GM18951 (cell line): ENCODE data around the gene CCDC47.

Experiments
- POLR2A ChIP-seq: IDR thresholded peaks from 4 replicates; pipeline ENCODE4 v1.6.1; 2011; ENCODE audit warnings: mild to moderate bottlenecking; ENCODE audit not compliant: insufficient read length, insufficient read depth; ENCODE audit errors: extremely low read depth
- in situ Hi-C: fragments of 300-500 bp; cut with MboI; formaldehyde crosslinking; loops from one replicate; pipeline ENCODE4 v1.12.0; 2022; ENCODE audit warnings: low sequenced_read_pairs, mixed read lengths, inconsistent platforms; ENCODE audit not compliant: unreplicated experiment

Gene CCDC47

GRCh38 chr17:63772801-63773271 lies 561 bp downstream of the CCDC47 start:
- TF ChIP-seq POLR2A: no peak
- in situ Hi-C loops: no loop called here

DNA sequence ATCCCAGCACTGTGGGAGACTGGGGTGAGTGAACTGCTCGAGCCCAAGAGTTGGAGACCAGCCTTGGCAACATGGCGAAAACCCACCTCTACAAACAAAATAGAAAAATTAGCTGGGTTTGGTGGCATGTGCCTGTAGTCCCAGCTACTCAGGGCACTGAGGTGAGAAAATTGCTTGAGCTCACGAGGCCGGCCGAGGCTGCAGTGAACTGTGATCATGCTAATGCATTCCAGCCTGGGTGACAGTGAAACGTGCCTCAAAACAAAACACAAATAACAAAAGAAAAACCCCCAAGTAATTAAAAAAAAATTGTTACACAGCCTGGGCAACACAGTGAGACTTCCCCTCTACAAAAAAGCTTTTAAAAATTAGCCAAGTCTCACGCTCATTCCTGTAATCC lies 5.0 kb downstream of the CCDC47 start:
- in situ Hi-C loops: no loop called here
- no peak for TF ChIP-seq POLR2A

DNA sequence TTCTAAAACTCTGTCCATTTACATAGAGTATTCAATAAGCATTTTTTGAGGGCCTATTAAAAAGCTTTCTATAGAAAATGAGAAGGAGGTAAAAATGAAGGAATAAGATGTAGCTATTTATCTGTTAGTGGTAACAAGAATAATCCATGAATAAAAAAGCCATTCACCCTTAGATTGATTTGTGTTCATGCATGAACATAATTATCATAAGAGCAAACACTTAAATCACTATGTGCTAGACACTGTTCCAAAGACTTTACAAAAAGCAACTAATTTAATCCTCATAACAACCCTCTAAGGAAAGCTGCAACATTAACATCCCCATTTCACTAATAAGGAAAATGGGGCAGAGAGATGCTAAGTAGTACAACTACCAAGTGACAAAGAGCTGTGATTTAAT lies 6.6 kb downstream of the CCDC47 start:
- in situ Hi-C loops: no loop called here
- no peak for TF ChIP-seq POLR2A

DNA sequence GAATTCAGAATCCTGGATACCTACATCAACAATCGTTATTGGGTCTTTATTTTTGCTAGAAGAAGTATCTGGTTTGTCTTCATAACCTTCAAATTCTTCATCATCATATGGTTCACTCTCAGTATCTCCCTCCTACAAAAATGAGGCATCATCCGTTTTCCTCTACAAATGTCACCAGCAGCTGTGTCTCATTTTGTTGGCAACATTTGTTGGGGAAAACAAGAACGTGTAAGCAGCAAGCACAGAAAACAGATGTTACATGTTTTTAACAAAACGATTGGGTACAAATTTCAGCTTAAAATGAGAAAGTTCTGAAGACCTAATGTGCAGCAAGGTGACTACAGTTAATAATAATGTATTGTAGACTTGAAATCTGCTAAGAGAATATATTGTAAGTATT lies 8.7 kb downstream of the CCDC47 start:
- TF ChIP-seq POLR2A: no peak
- in situ Hi-C loops: no loop called here

DNA sequence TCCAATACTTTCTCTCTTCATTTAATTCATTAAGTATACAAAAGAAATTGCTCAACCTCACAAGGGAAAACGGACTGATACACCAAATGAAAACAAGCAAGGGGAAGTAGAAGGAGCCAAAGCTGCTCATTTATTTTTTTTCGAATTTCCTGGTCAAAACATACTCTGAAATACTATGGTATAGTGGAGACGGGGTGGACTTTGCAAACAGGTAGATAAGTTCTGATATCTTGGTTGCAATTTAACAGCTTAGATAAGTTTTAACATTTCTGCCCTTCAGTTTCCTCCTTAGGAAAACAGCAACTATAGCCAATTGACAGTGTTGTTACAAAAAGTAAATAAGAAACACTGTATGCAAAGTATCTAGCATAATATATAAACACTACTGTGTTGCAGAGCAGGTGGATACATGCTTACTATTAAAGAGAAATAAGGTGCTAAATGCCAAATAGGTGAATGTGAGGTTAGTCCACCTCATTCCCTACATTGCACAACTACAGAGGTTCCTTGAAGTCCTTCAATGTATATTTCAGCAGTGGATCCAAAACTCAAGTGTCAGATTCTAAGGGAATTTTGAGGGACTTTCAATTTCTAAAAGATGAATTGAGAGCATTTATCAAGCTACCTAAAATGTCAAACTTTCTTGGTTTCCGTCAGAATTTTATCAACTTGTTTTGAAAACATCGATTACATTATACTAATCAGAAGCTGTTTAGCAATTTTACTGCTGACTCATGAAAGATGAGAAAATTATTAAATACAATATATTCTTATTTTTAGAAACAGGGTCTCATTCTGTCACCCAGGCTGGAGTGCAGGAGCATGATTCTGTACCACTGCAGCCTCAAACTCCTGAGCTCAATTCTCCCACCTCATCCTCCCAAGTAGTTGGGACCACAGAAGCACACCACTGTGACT lies 11.0 kb downstream of the CCDC47 start:
- in situ Hi-C loops: no loop called here
- TF ChIP-seq POLR2A: no peak

GRCh38 chr17:63760771-63761539 lies 12.4 kb downstream of the CCDC47 start:
- in situ Hi-C loops: no loop called here
- no peak for TF ChIP-seq POLR2A

GRCh38 chr17:63758428-63758827 lies 15.0 kb downstream of the CCDC47 start:
- TF ChIP-seq POLR2A: no peak
- in situ Hi-C loops: no loop called here

DNA sequence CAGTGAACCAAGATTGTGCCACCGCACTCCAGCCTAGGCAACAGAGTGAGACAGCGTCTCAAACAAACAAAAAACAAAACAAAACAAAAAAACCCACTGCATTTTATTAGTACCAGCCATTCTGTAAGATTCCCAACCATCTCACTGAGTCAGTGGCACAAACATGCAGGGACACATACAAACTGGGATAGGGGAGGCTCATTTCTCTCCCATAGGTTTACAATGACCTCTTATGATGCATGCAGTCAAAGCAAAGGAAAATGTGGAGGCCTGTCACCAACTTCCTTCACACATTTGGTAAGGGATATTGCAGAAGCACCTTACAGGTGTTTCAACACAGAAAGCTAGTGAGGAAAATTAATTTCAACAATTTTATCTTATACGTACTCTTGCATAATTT lies 19.4 kb downstream of the CCDC47 start:
- in situ Hi-C loops: no loop called here

DNA sequence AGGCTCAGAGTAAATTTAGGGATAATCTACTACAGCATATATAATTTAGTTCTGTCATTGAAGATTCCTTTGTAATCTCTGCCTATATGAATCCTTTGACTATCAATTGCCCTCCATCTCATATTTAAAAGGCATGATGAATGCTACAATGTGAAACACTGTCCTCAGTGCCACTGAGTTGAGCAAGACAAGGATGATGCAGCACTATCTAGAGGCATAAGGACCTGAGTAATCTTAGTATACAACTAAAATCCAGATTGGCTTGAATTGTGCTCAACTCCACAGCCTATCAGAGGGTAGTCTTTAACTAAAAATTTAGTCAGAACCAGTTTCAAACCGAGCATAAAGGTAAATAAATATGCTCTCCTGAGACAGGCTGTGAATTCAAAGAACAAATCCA lies 20.2 kb downstream of the CCDC47 start:
- TF ChIP-seq POLR2A: no peak
- in situ Hi-C loops: no loop called here

More for the DNA sequence above, 19.4 kb downstream of the CCDC47 start:
- TF ChIP-seq POLR2A: no peak

- in situ Hi-C loops: no loop called here
- TF ChIP-seq POLR2A: no peak
These were observed 20.7 kb downstream of the CCDC47 start for GRCh38 chr17:63752707-63753106.

DNA sequence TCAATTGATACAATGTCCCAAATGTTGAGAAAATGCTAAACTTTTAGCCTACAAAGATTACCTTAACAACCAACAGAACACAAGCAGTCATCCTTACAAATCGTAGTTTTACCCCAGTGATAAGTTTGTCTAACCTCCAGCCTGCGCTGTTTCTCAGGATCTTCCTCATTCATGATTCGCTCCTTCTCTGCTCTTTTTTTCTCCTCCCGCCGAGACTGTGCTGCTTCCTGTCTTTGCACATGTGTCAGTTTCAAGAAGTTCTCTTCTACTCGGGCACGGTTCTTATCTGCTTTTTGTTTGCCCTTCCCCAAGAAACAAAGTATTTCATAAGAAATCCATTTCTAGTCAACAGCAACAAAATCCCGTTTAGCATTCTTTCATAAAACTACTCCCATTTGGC lies 21.6 kb downstream of the CCDC47 start:
- no peak for TF ChIP-seq POLR2A
- in situ Hi-C loops: no loop called here

DNA sequence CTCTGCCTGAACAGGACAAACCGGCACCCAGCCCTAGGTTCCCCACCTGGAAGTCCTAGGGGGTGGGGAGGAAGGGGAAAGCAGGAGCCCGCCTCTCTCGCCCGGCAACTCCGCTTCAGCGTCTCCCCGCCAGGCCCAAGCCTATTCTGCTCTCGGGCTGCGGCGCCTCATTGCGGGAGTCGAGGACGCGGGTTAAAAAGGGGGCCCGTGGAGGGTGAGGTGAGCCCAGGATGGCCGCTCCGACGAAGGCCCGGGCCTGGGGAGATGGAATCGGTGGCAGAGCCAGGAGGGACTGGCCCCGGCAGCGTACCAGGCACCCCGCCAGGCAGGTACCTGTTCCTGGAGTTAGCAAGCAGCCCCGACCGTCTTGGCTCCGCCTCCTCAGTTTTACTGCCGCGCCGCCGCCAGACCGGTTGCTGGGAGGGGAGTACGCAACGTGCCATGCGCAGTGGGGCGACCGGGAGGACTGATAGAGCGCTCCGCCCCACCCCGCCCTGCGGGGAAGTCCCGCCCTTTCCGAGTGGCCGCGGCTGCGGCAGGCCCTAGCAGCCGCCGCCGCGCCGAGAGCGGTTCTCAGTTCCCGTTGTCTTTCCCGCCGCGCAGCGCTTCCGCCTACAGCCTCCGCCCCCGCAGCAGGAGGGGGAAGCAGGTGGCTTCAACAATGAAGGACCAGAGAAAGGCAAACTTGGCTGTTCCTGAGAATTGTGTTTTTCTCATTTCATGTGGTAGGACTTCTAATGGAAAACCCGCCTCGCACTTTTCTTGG lies 31.8 kb downstream of the CCDC47 start, which contains the start of gene STRADA:
TSS of gene STRADA (minus strand) at position 392 of the 766 bp plus-strand sequence. CDS start 13,430 bp downstream, outside the sequence.
- in situ Hi-C loops: no loop called here
- peak; percentile 95 for TF ChIP-seq POLR2A

- in situ Hi-C loops: no loop called here
- no peak for TF ChIP-seq POLR2A
These were observed 32.3 kb downstream of the CCDC47 start for GRCh38 chr17:63741143-63741407.
